ENCODE measurements around the gene PLD3. TPM values are rescaled to one million over a fixed set of nuclear protein-coding genes. Genes with fewer than 3 reads are reported as not detected.
"Not testable (repeated sequence)": the region's sequence is repeated elsewhere in the genome, so short reads cannot be mapped to it uniquely, and the experiment has no call there.

PLD3 gene
- total and polyA plus RNA-seq, 2 experiments from 2014 or later = 361 to 536 TPM

- Histone ChIP-seq H3K27me3 (replicated peaks; ENCODE audit: insufficient read depth) (no peaks in the 10 kb centered on the region), H3K79me2 (ENCODE audit: insufficient read depth) (no peaks in the 10 kb centered on the region), H3K27ac (no peak overlapping the region), H4K20me1 (ENCODE audit: insufficient read depth) (no peaks in the 10 kb centered on the region), H3K4me1 (ENCODE audit: insufficient read depth) (no peaks in the 10 kb centered on the region), H3K9ac (no peak overlapping the region), H2AFZ (no peak overlapping the region), H3K36me3 (ENCODE audit: low read depth) (peaks cover 3% of the 10 kb centered on the region; the same call in 1 of the 2 replicates), H3K4me3 (no peak overlapping the region), H3K9me2 (ENCODE audit: insufficient read depth) (no peaks in the 10 kb centered on the region), H3K4me2 (ENCODE audit: unreplicated experiment) (no peak overlapping the region), H3K9me3 (ENCODE audit: low read depth) (no peaks in the 10 kb centered on the region), H3F3A (ENCODE audit: insufficient read depth) (no peaks in the 10 kb centered on the region)
- in situ Hi-C loops (cut with MboI) = no loop called here
- TF ChIP-seq EZH2 (IDR thresholded peaks at IDR 0.05; ENCODE audit: insufficient read depth, poor library complexity, severe bottlenecking) (no peak), EZH2phosphoT487 (IDR thresholded peaks at IDR 0.05; ENCODE audit: insufficient read depth, low read depth) (no peak)
- peak; percentile 16 for DNase-seq
- 41 to 59% methylated on average over 6 to 28 of the region's 28 CpGs for WGBS, 2 experiments (ENCODE audit: low coverage in 1 of 2, low lambda C conversion rate in 2 of 2, missing lambda C conversion rate in 2 of 2)
Observed at GRCh38 chr19:40365613-40366401, 17.3 kb downstream of the PLD3 start.

DNA sequence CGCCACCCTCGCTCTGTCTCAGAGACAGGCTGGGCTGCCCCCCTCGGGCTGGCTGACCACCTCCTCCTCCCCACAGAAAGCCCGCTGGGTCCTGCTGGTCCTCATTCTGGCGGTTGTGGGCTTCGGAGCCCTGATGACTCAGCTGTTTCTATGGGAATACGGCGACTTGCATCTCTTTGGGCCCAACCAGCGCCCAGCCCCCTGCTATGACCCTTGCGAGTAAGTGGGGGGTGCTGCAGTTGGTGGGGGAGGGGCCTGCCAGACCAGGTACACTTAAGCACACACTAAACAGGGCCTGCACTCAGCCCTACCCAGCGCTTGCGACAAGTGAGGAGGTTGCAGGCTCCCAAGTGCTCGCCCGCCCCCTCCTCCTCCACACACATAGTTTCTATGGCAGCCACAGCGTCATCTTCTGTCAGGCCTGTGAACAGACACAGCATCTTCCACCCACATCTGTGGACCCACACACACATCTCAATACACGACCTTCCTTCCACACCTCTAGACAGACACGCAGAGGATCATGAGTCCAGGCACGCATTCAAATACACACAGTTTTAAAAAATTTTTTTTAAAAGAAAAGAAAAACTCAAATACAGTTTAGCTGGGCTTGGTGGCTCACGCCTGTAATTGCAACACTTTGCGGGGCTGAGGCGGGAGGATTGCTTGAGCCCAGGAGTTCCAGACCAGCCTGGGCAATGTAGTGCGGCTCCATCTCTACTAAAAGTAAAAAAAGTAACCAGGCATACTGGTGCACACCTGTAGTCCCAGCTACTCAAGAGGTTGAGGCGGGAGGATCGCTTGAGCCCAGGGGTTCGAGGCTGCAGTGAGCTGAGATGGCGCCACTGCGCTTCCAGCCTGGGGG is 18.4 kb downstream of the PLD3 start:
- H3K79me2 ChIP-seq (ENCODE audit: insufficient read depth) = no peaks in the 10 kb centered on the region
- H2AFZ ChIP-seq = no peak overlapping the region
- H3K9ac ChIP-seq = no peak overlapping the region
- no peak for TF ChIP-seq EZH2phosphoT487 (IDR thresholded peaks at IDR 0.05; ENCODE audit: insufficient read depth, low read depth)
- no peak for TF ChIP-seq EZH2 (IDR thresholded peaks at IDR 0.05; ENCODE audit: insufficient read depth, poor library complexity, severe bottlenecking)
- H3K9me2 ChIP-seq (ENCODE audit: insufficient read depth) = no peaks in the 10 kb centered on the region
- no peaks in the 10 kb centered on the region for H3K27me3 ChIP-seq (replicated peaks; ENCODE audit: insufficient read depth)
- H3K4me2 ChIP-seq (ENCODE audit: unreplicated experiment) = no peak overlapping the region
- peaks cover 3% of the 10 kb centered on the region; the same call in 1 of the 2 replicates for H3K36me3 ChIP-seq (ENCODE audit: low read depth)
- H3K4me3 ChIP-seq = no peak overlapping the region
- H3F3A ChIP-seq (ENCODE audit: insufficient read depth) = no peaks in the 10 kb centered on the region
- H3K4me1 ChIP-seq (ENCODE audit: insufficient read depth) = no peaks in the 10 kb centered on the region
- 86% methylated on average over 25 to 27 of the region's 27 CpGs for WGBS, 2 experiments (ENCODE audit: low coverage in 1 of 2, low lambda C conversion rate in 2 of 2, missing lambda C conversion rate in 2 of 2)
- H3K27ac ChIP-seq = no peak overlapping the region
- in situ Hi-C loops (cut with MboI) = no loop called here
- no peak for DNase-seq
- no peaks in the 10 kb centered on the region for H3K9me3 ChIP-seq (ENCODE audit: low read depth)
- no peaks in the 10 kb centered on the region for H4K20me1 ChIP-seq (ENCODE audit: insufficient read depth)

GRCh38 chr19:40367577-40368434 is 19.3 kb downstream of the PLD3 start:
- Histone ChIP-seq H2AFZ (no peak overlapping the region), H3K27ac (no peak overlapping the region), H3K9me2 (ENCODE audit: insufficient read depth) (no peaks in the 10 kb centered on the region), H3K4me1 (ENCODE audit: insufficient read depth) (no peaks in the 10 kb centered on the region), H3K9ac (no peak overlapping the region), H4K20me1 (ENCODE audit: insufficient read depth) (no peaks in the 10 kb centered on the region), H3F3A (ENCODE audit: insufficient read depth) (no peaks in the 10 kb centered on the region), H3K9me3 (ENCODE audit: low read depth) (no peaks in the 10 kb centered on the region), H3K4me2 (ENCODE audit: unreplicated experiment) (no peak overlapping the region), H3K27me3 (replicated peaks; ENCODE audit: insufficient read depth) (no peaks in the 10 kb centered on the region), H3K36me3 (ENCODE audit: low read depth) (peaks cover 3% of the 10 kb centered on the region; the same call in 1 of the 2 replicates), H3K79me2 (ENCODE audit: insufficient read depth) (no peaks in the 10 kb centered on the region), H3K4me3 (no peak overlapping the region)
- no peak for TF ChIP-seq EZH2phosphoT487 (IDR thresholded peaks at IDR 0.05; ENCODE audit: insufficient read depth, low read depth)
- no peak for TF ChIP-seq EZH2 (IDR thresholded peaks at IDR 0.05; ENCODE audit: insufficient read depth, poor library complexity, severe bottlenecking)
- no peak for DNase-seq
- WGBS, 2 experiments (ENCODE audit: low coverage in 1 of 2, low lambda C conversion rate in 2 of 2, missing lambda C conversion rate in 2 of 2) = 78 to 83% methylated on average over 12 to 16 of the region's 16 CpGs
- in situ Hi-C loops (cut with MboI) = no loop called here

GRCh38 chr19:40369797-40370196 is 21.3 kb downstream of the PLD3 start:
- Histone ChIP-seq H3K27ac (no peak overlapping the region), H3K79me2 (ENCODE audit: insufficient read depth) (no peaks in the 10 kb centered on the region), H3K9me2 (ENCODE audit: insufficient read depth) (no peaks in the 10 kb centered on the region), H3K4me3 (no peak overlapping the region), H2AFZ (no peak overlapping the region), H3K4me1 (ENCODE audit: insufficient read depth) (no peaks in the 10 kb centered on the region), H3K27me3 (replicated peaks; ENCODE audit: insufficient read depth) (no peaks in the 10 kb centered on the region), H3K9me3 (ENCODE audit: low read depth) (no peaks in the 10 kb centered on the region), H3K36me3 (ENCODE audit: low read depth) (peaks cover 6% of the 10 kb centered on the region; the same call in 1 of the 2 replicates), H4K20me1 (ENCODE audit: insufficient read depth) (no peaks in the 10 kb centered on the region), H3K9ac (no peak overlapping the region), H3F3A (ENCODE audit: insufficient read depth) (no peaks in the 10 kb centered on the region), H3K4me2 (ENCODE audit: unreplicated experiment) (no peak overlapping the region)
- no peak for TF ChIP-seq EZH2 (IDR thresholded peaks at IDR 0.05; ENCODE audit: insufficient read depth, poor library complexity, severe bottlenecking)
- no peak for TF ChIP-seq EZH2phosphoT487 (IDR thresholded peaks at IDR 0.05; ENCODE audit: insufficient read depth, low read depth)
- DNase-seq = no peak
- WGBS, 2 experiments (ENCODE audit: low coverage in 1 of 2, low lambda C conversion rate in 2 of 2, missing lambda C conversion rate in 2 of 2) = 95 to 97% methylated on average over 12 of the region's 12 CpGs
- in situ Hi-C loops (cut with MboI) = no loop called here

GRCh38 chr19:40370253-40370652 is 21.8 kb downstream of the PLD3 start:
- H3K4me1 ChIP-seq (ENCODE audit: insufficient read depth); H3F3A ChIP-seq (ENCODE audit: insufficient read depth); H3K9me2 ChIP-seq (ENCODE audit: insufficient read depth); H3K4me3 ChIP-seq; H3K4me2 ChIP-seq (ENCODE audit: unreplicated experiment); H3K27me3 ChIP-seq (replicated peaks; ENCODE audit: insufficient read depth); H3K9me3 ChIP-seq (ENCODE audit: low read depth); H3K79me2 ChIP-seq (ENCODE audit: insufficient read depth); H3K36me3 ChIP-seq (ENCODE audit: low read depth); H4K20me1 ChIP-seq (ENCODE audit: insufficient read depth); H3K27ac ChIP-seq; H3K9ac ChIP-seq; DNase-seq; in situ Hi-C loops (cut with MboI); H2AFZ ChIP-seq: not testable (repeated sequence)
- WGBS, 2 experiments (ENCODE audit: low coverage in 1 of 2, low lambda C conversion rate in 2 of 2, missing lambda C conversion rate in 2 of 2) = 65 to 79% methylated on average over 3 of the region's 3 CpGs
